ENCODE results near the gene CRACR2A. TPM values are rescaled to one million over a fixed set of nuclear protein-coding genes. Genes with fewer than 3 reads are reported as not detected.

CRACR2A gene
- total RNA-seq, result 10 to 100 TPM; 25.3 to 26.3 TPM
- 10 to 100 TPM in 2 of 3 donors, 1 to 10 TPM in 1; 7.7 to 17.2 (median 16.3) TPM for polyA plus RNA-seq
- total RNA-seq, result 34.3 to 62.0 (median 46.7) reads per million in 6 experiments

GRCh38 chr12:3752741-3753486, at the start of gene CRACR2A:
CRACR2A (minus strand) TSS chr12:3753109; CDS start chr12:3696999, 56,110 bp downstream.
- Mint-ChIP-seq H3K4me1 (peaks cover 42 to 76% (median 68%) of the 10 kb centered on the region in 4 donors), H3K4me3 (peak within 1 kb of the TSS; percentile 79 to 97 (median 94)), H3K27ac (peak within 1 kb of the TSS; percentile 92 to 100 (median 98)), H3K27me3 (no peaks in the 10 kb centered on the region), H3K36me3 (no peaks in the 10 kb centered on the region), H3K9me3 (no peaks in the 10 kb centered on the region)
- DNase-seq (peak; percentile 80 to 92 (median 86)), ATAC-seq (peak; percentile 83 to 84)
- POLR2A ChIA-PET, result interaction anchor here (0.6 to 1.3 kb wide), 9 partner anchors 14 to 772 kb away, joined by 3 to 5 read pairs (median 3); partner anchors contain the start of genes PARP11 and TIGAR

GRCh38 chr12:3797531-3798048, 44.7 kb upstream of the CRACR2A start:
- no peak overlapping the region for H3K4me3 Mint-ChIP-seq
- peaks cover 6 to 35% (median 21%) of the 10 kb centered on the region in 3 donors for H3K36me3 Mint-ChIP-seq
- POLR2A ChIA-PET, result no interaction called here
- DNase-seq, result no peak
- no peaks in the 10 kb centered on the region for H3K27me3 Mint-ChIP-seq
- H3K9me3 Mint-ChIP-seq, result no peaks in the 10 kb centered on the region
- H3K4me1 Mint-ChIP-seq, result no peaks in the 10 kb centered on the region
- H3K27ac Mint-ChIP-seq, result peak overlapping the region in 2 of 10 donors; percentile 73 to 75
- ATAC-seq, result no peak

- ATAC-seq (no peak), DNase-seq (no peak)
- Mint-ChIP-seq H3K4me1 (no peaks in the 10 kb centered on the region), H3K4me3 (no peak overlapping the region), H3K27me3 (no peaks in the 10 kb centered on the region), H3K27ac (no peak overlapping the region), H3K36me3 (peaks cover 6 to 37% (median 21%) of the 10 kb centered on the region in 3 donors), H3K9me3 (no peaks in the 10 kb centered on the region)
- POLR2A ChIA-PET, result no interaction called here
These were observed 42.7 kb upstream of the CRACR2A start for GRCh38 chr12:3795492-3796133.

GRCh38 chr12:3795066-3795465, 42.2 kb upstream of the CRACR2A start:
- Mint-ChIP-seq H3K9me3 (no peaks in the 10 kb centered on the region), H3K27ac (no peak overlapping the region), H3K4me3 (no peak overlapping the region), H3K36me3 (peaks cover 6 to 37% (median 21%) of the 10 kb centered on the region in 3 donors), H3K27me3 (no peaks in the 10 kb centered on the region), H3K4me1 (no peaks in the 10 kb centered on the region)
- no peak for DNase-seq
- no peak for ATAC-seq
- POLR2A ChIA-PET, result no interaction called here

- no peak for DNase-seq
- ATAC-seq, result no peak
- Mint-ChIP-seq H3K27ac (no peak overlapping the region), H3K36me3 (peaks cover 12 to 31% (median 24%) of the 10 kb centered on the region in 3 donors), H3K4me3 (no peak overlapping the region), H3K4me1 (no peaks in the 10 kb centered on the region), H3K27me3 (no peaks in the 10 kb centered on the region), H3K9me3 (peaks cover 0 to 15% (median 1%) of the 10 kb centered on the region in 9 donors)
- POLR2A ChIA-PET, result no interaction called here
These were observed 39.8 kb upstream of the CRACR2A start for GRCh38 chr12:3792623-3793288.

GRCh38 chr12:3791256-3791874, 38.5 kb upstream of the CRACR2A start:
- DNase-seq (no peak), ATAC-seq (no peak)
- no peaks in the 10 kb centered on the region for H3K4me1 Mint-ChIP-seq
- H3K27ac Mint-ChIP-seq, result no peak overlapping the region
- H3K27me3 Mint-ChIP-seq, result no peaks in the 10 kb centered on the region
- H3K4me3 Mint-ChIP-seq, result no peak overlapping the region
- H3K36me3 Mint-ChIP-seq, result peaks cover 17 to 36% (median 33%) of the 10 kb centered on the region in 3 donors
- H3K9me3 Mint-ChIP-seq, result peaks cover 0 to 16% (median 1%) of the 10 kb centered on the region in 9 donors
- POLR2A ChIA-PET, result no interaction called here

- Mint-ChIP-seq H3K4me1 (no peaks in the 10 kb centered on the region), H3K36me3 (peaks cover 17 to 34% (median 33%) of the 10 kb centered on the region in 3 donors), H3K4me3 (no peak overlapping the region), H3K27ac (no peak overlapping the region), H3K9me3 (peaks cover 0 to 16% (median 3%) of the 10 kb centered on the region in 9 donors), H3K27me3 (no peaks in the 10 kb centered on the region)
- DNase-seq, result no peak
- no peak for ATAC-seq
- POLR2A ChIA-PET, result no interaction called here
These were observed 37.7 kb upstream of the CRACR2A start for GRCh38 chr12:3790642-3791041.

GRCh38 chr12:3789838-3790237, 36.9 kb upstream of the CRACR2A start:
- ATAC-seq (no peak), DNase-seq (no peak)
- Mint-ChIP-seq H3K27me3 (no peaks in the 10 kb centered on the region), H3K4me3 (no peak overlapping the region), H3K4me1 (no peaks in the 10 kb centered on the region), H3K9me3 (peaks cover 0 to 16% (median 3%) of the 10 kb centered on the region in 9 donors), H3K36me3 (peaks cover 17 to 34% (median 32%) of the 10 kb centered on the region in 3 donors), H3K27ac (no peak overlapping the region)
- POLR2A ChIA-PET, result no interaction called here

GRCh38 chr12:3777206-3777809, 24.4 kb upstream of the CRACR2A start:
- Mint-ChIP-seq H3K27me3 (no peaks in the 10 kb centered on the region), H3K4me1 (peaks cover 0 to 3% (median 1%) of the 10 kb centered on the region in 4 donors), H3K4me3 (no peak overlapping the region), H3K36me3 (no peaks in the 10 kb centered on the region), H3K27ac (no peak overlapping the region), H3K9me3 (no peaks in the 10 kb centered on the region)
- DNase-seq, result peak in 4 of 10 donors; percentile 20 to 43 (median 33)
- POLR2A ChIA-PET, result no interaction called here
- ATAC-seq, result no peak

GRCh38 chr12:3775385-3776035, 22.6 kb upstream of the CRACR2A start:
- H3K27ac Mint-ChIP-seq, result no peak overlapping the region
- peaks cover 0 to 2% (median 0%) of the 10 kb centered on the region in 3 donors for H3K36me3 Mint-ChIP-seq
- no peaks in the 10 kb centered on the region for H3K9me3 Mint-ChIP-seq
- peaks cover 0 to 8% (median 4%) of the 10 kb centered on the region in 4 donors for H3K4me1 Mint-ChIP-seq
- no peaks in the 10 kb centered on the region for H3K27me3 Mint-ChIP-seq
- no peak for ATAC-seq
- POLR2A ChIA-PET, result no interaction called here
- DNase-seq, result no peak
- no peak overlapping the region for H3K4me3 Mint-ChIP-seq

- peaks cover 0 to 8% (median 4%) of the 10 kb centered on the region in 4 donors for H3K4me1 Mint-ChIP-seq
- POLR2A ChIA-PET, result no interaction called here
- H3K36me3 Mint-ChIP-seq, result peaks cover 0 to 2% (median 0%) of the 10 kb centered on the region in 3 donors
- peak in 1 of 10 donors; percentile 16 for DNase-seq
- H3K27me3 Mint-ChIP-seq, result no peaks in the 10 kb centered on the region
- ATAC-seq, result peak in 1 of 2 donors; percentile 35
- H3K4me3 Mint-ChIP-seq, result no peak overlapping the region
- peak overlapping the region in 1 of 10 donors; percentile 26 for H3K27ac Mint-ChIP-seq
- no peaks in the 10 kb centered on the region for H3K9me3 Mint-ChIP-seq
These were observed 19.5 kb upstream of the CRACR2A start for GRCh38 chr12:3772380-3772779.
